ENCODE measurements around the gene FARS2.

Gene FARS2

GRCh38 chr6:5217356-5217755, 44.0 kb upstream of the FARS2 start:
- DNase-seq (ENCODE audit: extremely low read depth, insufficient read length) = no peak
- H3K36me3 ChIP-seq (ENCODE audit: control insufficient read depth, insufficient read depth, low read length) = peaks cover 4% of the 10 kb centered on the region
- TF ChIP-seq, protein P1, sequence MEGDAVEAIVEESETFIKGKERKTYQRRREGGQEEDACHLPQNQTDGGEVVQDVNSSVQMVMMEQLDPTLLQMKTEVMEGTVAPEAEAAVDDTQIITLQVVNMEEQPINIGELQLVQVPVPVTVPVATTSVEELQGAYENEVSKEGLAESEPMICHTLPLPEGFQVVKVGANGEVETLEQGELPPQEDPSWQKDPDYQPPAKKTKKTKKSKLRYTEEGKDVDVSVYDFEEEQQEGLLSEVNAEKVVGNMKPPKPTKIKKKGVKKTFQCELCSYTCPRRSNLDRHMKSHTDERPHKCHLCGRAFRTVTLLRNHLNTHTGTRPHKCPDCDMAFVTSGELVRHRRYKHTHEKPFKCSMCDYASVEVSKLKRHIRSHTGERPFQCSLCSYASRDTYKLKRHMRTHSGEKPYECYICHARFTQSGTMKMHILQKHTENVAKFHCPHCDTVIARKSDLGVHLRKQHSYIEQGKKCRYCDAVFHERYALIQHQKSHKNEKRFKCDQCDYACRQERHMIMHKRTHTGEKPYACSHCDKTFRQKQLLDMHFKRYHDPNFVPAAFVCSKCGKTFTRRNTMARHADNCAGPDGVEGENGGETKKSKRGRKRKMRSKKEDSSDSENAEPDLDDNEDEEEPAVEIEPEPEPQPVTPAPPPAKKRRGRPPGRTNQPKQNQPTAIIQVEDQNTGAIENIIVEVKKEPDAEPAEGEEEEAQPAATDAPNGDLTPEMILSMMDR (IDR thresholded peaks at IDR 0.05; ENCODE audit: insufficient read depth, low read length, poor library complexity, severe bottlenecking) = no peak

DNA sequence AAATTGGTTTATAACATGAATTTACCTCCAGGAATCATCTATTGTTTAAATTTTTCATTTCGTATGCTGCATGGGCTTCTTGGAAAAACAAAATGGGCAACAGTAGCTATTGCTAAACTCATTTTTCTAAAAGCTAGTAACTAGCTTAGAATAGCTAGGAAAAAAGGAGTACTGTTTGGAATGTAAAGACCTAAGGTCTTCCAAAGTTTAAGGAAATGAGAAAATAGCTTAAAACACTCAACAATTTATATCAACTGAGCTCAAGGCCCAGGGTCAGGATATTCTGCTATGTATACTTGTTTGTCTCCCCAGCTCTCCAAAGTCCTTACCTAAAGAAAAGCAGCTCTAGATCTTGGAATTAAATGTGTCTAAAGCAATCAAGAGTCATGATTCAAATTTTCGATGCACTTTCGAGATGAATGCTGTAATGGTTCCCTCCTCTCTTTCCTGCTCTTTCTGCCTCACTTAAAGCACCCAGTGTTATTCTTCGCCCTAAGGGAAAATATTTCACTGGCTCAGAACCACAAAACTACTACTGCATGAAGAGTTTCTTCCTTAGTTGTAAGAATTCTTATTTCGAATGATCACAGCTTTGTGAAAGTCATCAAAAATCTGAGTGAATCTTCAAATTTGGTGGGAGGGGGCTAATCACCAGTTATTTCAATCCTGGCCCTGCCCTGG, 42.2 kb upstream of the FARS2 start:
- DNase-seq (ENCODE audit: extremely low read depth, insufficient read length) = no peak
- peaks cover 2% of the 10 kb centered on the region; the same call in 1 of the 2 replicates for H3K36me3 ChIP-seq (ENCODE audit: control insufficient read depth, insufficient read depth, low read length)
- TF ChIP-seq, protein P1 (IDR thresholded peaks at IDR 0.05; ENCODE audit: insufficient read depth, low read length, poor library complexity, severe bottlenecking) = no peak
- H3K27me3 ChIP-seq (replicated peaks; ENCODE audit: control insufficient read depth, insufficient read depth, low read length) = no peaks in the 10 kb centered on the region
- H3K4me3 ChIP-seq (replicated peaks; ENCODE audit: low read depth, low read length) = no peak overlapping the region

More at GRCh38 chr6:5217356-5217755, 44.0 kb upstream of the FARS2 start:
- no peaks in the 10 kb centered on the region for H3K27me3 ChIP-seq (replicated peaks; ENCODE audit: control insufficient read depth, insufficient read depth, low read length)
- H3K4me3 ChIP-seq (replicated peaks; ENCODE audit: low read depth, low read length) = no peak overlapping the region

DNA sequence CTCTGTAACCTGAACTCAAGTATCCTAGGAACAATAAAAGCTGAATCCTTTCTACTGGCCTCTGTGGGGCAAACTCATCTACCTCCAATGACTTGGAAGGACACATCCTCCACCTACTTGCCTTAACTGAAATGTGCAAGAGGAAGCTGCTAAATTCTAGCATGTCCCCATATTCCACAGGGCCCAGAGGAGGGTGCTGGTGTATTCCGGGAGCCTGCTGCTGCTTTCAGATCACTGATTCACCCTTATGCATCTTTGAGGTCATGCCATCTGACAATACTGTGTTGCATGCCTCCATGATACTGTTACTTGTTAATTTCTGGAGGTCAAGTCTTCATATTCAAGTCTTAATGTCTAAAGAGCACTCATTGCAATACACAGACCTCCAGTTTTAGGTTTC, 40.9 kb upstream of the FARS2 start:
- Histone ChIP-seq H3K27me3 (replicated peaks; ENCODE audit: control insufficient read depth, insufficient read depth, low read length) (no peaks in the 10 kb centered on the region), H3K36me3 (ENCODE audit: control insufficient read depth, insufficient read depth, low read length) (peaks cover 2% of the 10 kb centered on the region; the same call in 1 of the 2 replicates), H3K4me3 (replicated peaks; ENCODE audit: low read depth, low read length) (no peak overlapping the region)
- TF ChIP-seq, protein P1 (IDR thresholded peaks at IDR 0.05; ENCODE audit: insufficient read depth, low read length, poor library complexity, severe bottlenecking) = peak; percentile 8
- DNase-seq (ENCODE audit: extremely low read depth, insufficient read length) = no peak

DNA sequence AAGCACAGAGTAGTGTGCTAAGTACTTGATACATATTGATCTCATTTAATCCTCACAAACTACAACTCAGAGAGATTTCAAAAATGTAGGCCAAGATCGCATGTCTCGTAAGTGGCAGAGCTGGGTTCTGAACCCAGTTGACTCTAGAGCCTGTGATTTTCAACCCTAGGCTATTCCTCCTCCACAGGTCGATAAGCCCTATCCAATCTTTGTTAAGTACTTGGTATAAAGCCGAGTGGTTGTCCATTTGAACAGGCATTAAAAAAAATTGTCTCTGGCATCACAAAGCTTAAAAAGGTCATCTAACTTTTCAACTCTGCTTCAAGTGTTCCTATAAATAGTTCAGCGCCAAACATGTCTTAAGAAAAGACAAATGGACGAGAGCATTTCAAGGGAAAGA, 38.0 kb upstream of the FARS2 start:
- Histone ChIP-seq H3K4me3 (replicated peaks; ENCODE audit: low read depth, low read length) (no peak overlapping the region), H3K36me3 (ENCODE audit: control insufficient read depth, insufficient read depth, low read length) (no peaks in the 10 kb centered on the region; the same call in 1 of the 2 replicates), H3K27me3 (replicated peaks; ENCODE audit: control insufficient read depth, insufficient read depth, low read length) (no peaks in the 10 kb centered on the region)
- TF ChIP-seq, protein P1 (IDR thresholded peaks at IDR 0.05; ENCODE audit: insufficient read depth, low read length, poor library complexity, severe bottlenecking) = no peak
- DNase-seq (ENCODE audit: extremely low read depth, insufficient read length) = no peak

DNA sequence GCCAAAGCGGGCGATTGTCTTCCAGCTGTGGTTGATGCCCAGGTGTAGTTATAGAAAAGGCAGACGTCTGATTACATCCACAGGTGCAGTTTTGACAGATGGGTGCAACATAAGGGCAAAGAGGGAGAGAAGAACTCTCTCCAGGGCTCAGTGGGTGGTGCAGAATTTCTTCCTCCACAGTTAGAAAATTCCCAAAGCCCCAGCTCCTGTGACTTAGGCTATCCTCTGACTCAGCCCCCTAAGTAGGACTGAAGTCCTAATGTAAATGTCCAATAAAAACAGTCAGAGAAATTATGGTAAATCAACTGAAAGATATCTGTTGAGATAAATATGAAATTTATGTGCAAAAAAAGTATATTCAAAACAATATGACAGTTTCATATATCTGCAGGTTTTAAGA, 32.0 kb upstream of the FARS2 start:
- DNase-seq (ENCODE audit: extremely low read depth, insufficient read length) = no peak
- H3K27me3 ChIP-seq (replicated peaks; ENCODE audit: control insufficient read depth, insufficient read depth, low read length) = no peaks in the 10 kb centered on the region
- H3K36me3 ChIP-seq (ENCODE audit: control insufficient read depth, insufficient read depth, low read length) = no peaks in the 10 kb centered on the region
- no peak overlapping the region for H3K4me3 ChIP-seq (replicated peaks; ENCODE audit: low read depth, low read length)
- TF ChIP-seq, protein P1 (IDR thresholded peaks at IDR 0.05; ENCODE audit: insufficient read depth, low read length, poor library complexity, severe bottlenecking) = no peak
